CD4-positive, alpha-beta T cell treated with Interleukin-4 for 4 hours (primary cell): Measurements from ENCODE around the gene ALK.

Experiments used
- DNase-seq: peaks from one replicate; pipeline ENCODE4 v3.0.0-alpha.2; 2020

The ALK gene

DNA sequence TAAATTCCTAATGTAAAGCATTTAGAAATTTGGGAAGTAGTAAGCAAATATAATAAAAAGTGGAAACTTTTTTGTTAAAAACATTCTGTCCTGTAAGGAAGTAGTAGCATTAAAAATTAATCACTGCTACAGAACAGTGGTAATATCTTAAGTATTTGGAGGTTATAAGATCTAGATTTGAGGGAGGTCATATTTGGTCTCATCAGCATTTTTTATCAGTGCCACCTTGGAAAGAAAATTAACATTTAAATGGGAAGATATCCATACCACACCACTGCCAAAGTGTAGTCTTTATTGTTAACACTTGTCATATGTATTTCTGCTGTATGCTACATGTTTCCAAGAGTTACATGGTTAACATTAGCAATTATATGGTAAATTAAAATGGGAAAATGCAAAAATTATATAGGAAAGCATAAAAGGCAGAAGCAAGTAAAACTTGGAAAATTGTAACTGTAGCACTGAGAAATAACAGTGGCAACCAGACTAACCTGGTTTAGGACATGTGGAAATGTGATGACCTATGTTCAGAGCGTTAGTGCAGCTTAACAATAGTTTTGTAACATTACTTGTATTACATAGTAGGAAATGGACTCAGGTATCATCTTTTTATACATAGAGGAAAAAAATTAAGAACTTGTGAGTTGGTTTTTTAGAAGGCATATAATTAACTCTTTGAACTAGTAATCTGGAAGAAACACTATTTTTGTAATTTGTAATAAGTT is 759.0 kb downstream of the ALK start:
- no peak for DNase-seq

DNA sequence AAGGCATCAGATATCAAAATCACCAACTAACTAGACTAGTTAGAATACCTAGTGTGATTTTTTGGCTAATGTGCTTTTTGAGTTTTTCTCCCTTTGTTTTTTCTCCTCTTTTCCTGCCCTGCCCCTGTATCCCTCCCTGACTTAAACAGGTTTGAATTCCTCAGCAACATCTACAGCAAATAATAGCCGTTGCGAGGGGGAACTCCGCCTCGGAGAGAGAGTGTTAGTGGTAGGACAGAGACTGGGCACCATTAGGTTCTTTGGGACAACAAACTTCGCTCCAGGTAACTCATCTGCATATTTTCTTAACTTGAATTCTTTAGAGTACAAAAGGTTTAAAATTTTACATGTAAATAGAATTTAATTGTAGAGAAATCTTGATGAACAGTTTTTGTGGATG is 761.2 kb downstream of the ALK start:
- DNase-seq, result no peak

DNA sequence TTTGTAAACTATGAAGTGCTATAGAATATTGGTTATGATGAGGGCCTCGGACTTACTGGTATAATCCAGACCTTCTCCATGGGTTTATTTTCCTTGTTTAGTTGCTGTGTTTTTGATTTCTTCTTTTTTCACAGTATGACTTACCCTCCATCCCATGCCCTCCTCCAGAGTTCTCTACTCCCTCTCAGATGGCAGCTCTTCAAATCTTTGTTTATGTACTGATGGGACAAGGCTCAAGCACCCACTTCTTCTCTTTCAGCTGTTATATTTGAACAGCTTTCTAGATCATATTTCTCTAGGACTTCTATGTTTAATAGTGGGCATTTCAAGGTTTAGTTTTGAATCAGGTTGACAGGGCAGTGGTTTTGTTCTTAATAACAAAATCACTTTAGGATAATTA is 762.3 kb downstream of the ALK start:
- DNase-seq, result no peak

DNA sequence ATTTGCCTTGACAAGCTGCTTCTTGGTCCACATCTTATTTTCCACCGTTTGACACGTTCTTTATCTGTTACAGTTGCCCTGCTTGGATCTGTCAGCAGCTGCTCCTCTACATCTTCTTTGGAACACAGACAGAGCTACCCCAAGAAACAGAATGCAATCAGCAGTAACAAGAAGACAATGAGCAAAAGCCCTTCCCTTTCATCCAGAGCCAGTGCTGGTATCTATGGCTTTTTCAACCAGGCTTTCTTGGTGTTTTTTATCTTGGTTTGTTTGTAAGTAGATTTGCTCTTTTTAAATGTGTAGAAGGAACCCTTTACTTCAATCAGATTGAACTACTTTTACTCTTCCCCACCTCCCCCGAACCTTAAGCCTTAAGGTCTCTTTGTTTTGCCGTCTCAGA is 764.3 kb downstream of the ALK start:
- DNase-seq, result no peak

DNA sequence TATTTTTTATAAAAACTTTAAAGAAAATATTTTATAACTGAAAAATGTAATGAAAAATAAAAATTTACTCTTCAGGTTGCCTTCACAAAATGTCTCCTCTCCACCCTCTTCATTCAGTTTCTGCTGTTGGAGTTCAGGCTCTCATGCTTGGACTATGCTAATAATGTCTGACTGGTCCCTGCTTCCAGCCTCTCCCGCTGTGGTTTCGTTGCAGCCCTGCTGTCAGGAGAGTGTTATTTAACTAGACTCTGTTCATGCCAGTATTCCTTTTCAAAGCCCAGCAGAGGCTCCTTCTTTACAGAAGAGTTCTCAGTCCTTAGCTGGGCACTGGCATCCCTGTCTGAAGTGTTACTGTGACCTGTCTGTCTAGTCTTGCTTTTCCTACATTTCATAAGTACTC is 765.8 kb downstream of the ALK start:
- DNase-seq, result no peak

DNA sequence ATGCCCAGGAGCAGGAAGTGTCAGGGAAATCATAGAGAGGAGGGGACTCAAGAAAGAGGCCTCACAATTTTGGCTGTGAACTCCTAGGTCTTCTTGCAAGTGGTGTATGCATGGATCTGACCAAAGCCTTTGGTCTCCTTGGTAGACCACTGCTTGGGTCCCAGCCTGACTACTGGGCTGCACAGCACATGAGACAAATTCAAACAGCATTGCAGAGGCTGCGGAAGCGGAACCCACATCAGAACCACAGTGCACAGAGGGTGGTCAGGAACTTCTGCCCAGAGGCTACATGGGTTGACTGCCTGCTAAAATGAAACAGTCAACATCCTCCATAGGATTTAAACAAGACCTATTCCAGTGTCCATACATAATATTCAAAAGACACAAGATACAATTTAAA is 766.8 kb downstream of the ALK start:
- DNase-seq, result no peak

DNA sequence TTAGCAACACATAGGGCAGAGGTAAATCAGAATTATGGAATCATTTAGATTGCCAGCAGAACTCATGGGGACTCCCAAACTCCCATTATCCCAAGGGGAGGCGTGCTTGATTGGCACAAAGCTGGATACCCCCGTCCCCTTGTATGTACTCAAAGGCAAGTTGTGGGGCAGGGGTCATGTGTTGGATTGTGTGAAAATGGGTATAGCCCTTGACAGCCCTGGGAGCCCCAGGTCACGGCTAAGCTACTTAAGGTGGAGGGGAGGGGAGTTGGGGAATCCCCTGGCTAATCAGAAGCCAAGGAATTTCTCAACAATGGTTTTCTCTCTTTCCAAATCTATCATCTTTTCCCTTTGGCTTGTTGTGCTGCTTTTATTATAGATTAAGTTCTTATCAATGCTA is 773.4 kb downstream of the ALK start:
- no peak for DNase-seq

DNA sequence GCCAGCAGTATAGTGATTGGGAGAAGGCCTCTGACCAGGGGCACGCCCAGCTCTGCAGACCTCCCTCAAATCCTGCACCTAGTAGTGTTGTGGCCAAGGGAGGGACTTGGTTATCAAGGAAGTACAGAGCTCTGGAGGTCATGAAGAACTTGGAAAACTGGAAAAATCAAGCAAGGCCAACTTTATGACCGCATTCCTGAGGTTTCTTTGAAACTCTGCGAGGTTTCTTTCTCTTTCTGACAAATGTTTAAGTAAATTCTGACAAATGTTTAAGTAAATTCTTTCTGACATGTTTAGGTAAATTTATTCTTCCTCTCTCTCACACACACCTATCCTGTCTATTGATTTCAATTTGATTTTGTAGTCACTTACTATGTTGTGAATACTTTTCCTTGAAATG is 775.2 kb downstream of the ALK start:
- no peak for DNase-seq

DNA sequence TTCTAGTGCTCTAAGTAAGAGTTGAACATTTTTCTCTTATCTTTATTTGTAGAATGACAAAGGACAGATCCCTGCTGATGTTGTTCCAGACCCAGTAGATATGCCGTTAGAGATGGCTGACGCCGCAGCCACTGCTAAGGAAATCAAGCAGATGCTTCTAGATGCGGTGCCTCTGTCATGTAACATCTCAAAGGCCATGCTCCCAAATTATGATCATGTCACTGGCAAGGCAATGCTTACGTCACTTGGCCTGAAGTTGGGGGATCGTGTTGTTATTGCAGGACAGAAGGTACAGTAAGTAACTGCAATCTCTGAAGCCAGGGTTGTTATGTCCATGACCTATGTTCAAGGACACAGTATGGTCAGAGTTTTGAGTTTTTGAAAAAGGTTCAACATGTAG is 777.7 kb downstream of the ALK start:
- no peak for DNase-seq
